HG03521 (cell line): ENCODE measurements around the gene GNAQ.
"Not testable (repeated sequence)": the region's sequence is repeated elsewhere in the genome, so short reads cannot be mapped to it uniquely, and the experiment has no call there.

Source experiments
- ATAC-seq: cut with Tn5 transposase; IDR thresholded peaks from one replicate; pipeline ENCODE4 v1.9.1; 2021; ENCODE audit warnings: mild to moderate bottlenecking, moderate library complexity; ENCODE audit not compliant: unreplicated experiment

GNAQ gene

GRCh38 chr9:77802064-77802463 lies 229.5 kb downstream of the GNAQ start:
- no peak for ATAC-seq

DNA sequence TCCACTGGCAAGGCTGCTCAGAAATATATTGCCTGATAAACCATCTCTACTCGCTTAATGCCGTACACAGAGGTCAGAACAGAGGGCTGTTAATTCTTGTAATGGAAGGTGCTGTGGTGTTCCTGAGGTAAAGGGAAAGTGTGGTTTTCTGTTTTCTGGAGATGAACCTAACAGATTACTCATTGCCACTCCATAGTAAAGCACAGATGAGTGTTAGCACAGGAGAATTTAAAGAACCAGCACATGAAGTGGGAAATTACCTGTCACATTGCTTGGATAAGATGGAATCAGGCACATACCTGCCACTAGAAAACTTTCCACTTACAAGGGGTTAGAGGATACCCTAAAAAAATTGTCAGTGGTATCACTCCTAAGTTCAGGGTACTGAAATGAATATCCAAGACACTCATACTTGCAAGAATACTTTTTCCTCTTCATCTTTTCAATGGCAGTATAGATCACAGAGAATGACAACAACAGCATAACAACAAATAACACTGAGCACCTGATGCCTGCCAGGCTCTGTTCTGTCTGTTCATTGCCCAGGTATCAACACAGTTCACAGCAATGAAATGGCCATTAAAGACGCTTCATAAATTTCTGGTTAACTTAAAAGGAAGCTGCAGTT lies 230.6 kb downstream of the GNAQ start:
- ATAC-seq: no peak

DNA sequence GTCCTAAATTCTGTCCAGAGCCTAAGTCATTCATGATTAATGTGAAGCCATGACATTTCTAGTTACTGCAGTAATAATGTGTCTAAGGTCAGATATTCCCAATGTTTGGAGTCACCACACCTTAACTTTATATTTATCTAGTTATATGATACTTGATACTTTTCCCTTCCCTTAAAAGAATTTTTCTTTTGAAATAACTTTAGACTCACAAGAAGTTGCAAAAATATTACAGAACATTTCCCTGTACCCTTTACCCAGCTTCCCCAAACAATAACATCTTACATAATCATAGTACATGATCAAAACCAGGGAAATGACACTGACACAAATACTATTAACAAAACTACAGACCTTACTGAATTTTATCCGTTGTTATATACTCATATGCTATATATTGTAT lies 233.5 kb downstream of the GNAQ start:
- ATAC-seq: no peak

DNA sequence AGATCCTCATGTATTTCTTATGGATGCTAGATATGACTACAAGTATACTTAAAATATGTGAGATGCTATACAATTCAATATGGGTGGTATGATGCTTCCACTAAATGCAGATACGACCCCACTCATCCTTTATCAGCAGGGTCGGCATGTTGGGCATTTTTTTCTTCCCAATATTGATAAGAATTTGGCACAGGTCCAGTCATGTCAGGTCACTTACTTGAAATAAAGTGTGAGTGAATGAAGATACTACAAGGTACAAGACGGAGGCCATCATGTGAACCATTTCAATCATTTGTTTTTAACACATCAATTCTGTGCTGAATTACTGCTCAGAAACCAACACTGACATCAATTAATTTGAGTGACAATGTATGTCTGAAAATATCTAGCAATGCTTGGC lies 236.6 kb downstream of the GNAQ start:
- no peak for ATAC-seq

DNA sequence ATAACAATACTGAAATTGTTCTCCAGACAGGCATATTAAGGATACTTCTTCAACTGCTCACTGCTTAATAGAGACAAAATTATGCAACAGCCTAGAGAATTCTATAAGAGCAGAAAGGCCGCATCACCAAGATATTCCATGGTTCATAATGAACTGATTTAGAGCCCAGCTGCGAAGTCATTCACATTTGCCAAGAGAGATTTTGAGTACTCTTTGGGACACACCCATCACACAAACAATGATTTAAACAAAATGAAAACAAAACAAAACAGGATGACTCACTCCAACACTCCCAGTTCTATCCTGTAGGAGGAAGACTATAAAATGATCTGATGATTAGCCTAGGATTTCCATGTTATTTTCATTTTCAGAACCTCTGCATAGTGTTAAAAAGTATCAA lies 237.8 kb downstream of the GNAQ start:
- no peak for ATAC-seq

GRCh38 chr9:77789891-77790290 lies 241.7 kb downstream of the GNAQ start:
- no peak for ATAC-seq

- no peak for ATAC-seq
Observed at GRCh38 chr9:77785341-77785740, 246.3 kb downstream of the GNAQ start.

DNA sequence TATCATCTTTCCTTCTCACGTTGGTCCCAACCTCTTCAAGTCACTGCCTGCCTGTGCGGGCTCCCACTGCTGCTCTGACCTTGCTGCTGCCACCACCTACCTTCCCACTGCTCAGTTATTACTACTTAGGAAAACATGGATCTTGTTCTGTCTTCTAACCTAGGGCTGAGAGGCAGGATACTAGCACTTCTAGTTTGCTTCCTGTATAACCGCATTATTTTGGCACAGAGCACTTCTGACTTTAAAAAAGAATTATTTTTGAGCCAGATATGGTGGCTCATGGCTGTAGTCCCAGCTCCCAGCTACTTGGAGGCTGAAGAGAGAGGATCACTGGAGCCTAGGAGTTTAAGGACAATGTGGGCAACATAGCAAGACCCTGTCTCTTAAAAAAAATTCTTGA lies 248.1 kb downstream of the GNAQ start:
- ATAC-seq: no peak

DNA sequence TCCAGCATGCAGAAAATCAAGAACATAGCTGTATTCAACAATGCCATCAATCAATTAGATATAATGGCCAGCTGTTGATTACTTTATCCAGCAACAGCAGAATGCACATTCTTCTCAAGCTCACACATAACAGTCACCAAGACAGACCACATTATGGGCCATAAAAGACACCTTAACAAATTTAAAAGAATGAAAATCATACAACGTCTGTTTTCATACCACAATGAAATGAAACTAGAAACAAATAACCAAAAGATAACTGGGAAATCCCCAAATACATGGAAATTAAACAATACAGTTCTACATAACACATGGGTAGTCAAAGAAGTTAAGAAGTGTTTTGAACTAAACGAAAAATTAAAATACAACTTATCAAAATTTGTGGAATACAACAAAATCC lies 252.6 kb downstream of the GNAQ start:
- ATAC-seq: no peak

DNA sequence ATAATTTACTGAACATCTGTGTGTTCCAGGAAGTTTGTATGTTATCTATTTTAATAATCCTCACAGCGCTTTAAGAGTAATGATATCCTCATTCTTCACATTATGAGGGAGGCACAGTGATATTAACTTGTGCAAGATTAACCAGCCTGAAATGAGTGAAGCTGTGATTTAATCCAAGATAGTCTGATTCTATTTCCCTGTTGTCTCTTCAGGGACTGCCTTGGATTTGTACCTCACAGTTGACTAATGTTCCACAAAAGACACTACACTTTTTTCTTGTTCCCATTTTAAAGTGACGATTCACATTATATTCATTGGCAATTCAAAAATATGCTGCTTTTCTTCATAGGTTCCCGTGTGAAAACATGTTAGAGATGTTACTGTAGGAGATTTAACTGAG lies 258.2 kb downstream of the GNAQ start:
- no peak for ATAC-seq

DNA sequence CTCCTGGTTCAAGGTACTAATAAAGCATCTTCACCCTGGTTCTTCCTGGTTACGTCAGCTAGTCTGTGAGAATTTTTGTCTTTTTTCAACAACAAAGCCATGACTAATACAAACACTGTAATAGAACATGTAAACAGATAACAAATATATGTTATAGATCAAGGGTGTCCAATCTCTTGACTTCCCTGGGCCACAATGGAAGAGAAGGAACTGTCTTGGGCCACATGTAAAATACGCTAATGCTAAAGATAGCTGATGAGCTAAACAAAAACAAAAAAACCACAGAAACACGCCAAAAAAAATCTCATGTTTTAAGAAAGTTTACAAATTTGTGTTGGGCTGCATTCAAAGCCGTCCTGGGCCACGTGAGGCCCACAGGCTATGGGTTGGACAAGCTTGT lies 259.0 kb downstream of the GNAQ start:
- ATAC-seq: no peak

- ATAC-seq: no peak
Observed at GRCh38 chr9:77771171-77771570, 260.4 kb downstream of the GNAQ start.

DNA sequence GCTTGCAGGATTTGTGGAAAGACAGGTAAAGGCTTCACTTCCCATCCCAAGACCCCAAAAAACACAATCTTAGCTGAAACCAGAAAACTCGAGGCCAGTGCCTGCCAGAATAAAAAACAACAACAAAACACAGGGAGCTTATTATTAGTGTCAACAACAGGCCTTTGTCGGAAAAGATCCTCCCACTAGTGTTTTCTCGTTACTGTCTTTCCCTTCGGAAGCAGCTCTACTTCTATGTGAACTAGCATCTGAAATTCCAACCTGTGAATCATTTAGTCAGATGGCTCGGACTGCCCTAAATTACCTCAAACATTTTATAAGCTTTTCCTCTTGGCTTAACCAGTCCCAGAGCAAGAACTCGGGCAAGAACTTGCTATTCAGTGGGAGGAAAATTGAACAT lies 261.3 kb downstream of the GNAQ start:
- ATAC-seq: no peak

DNA sequence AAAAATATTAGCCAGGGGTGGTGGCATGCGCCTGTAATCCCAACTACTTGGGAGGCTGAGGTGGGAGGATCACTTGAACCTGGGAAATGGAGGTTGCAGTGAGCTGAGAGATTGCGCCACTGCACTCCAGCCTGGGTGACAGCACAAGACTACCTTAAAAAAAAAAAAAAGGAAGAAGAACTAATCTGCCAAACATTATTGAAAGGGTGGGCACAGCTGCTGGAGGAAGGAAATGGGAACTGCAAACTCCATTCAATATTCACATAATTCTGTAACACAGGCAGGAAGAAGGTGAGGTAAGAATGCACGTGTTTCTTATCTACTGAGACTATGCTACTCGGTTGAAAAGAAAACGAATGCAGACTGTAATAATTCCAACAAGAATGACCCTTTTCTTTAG lies 262.4 kb downstream of the GNAQ start:
- ATAC-seq: no peak

- ATAC-seq: no peak
Observed at GRCh38 chr9:77766587-77766986, 265.0 kb downstream of the GNAQ start.

DNA sequence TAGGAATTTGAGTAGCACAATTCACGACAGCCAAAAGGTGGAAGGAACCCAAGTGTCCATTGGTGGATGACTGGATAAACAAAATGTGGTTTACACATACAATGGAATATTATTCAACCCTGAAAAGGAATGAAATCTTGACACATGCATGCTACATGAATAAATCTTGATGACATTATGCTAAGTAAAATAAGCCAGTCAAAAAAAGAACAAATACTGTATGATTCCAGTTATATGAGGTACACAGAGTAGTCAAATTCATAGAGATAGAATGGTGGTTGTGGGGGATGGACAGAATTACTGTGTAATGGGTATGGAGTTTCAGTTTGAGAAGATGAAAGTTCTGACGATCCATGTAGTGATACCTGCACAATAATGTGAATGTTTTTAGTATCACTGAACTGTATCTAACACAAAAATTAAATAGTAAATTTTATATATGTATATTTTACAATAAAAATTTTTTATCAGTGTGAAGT lies 265.8 kb downstream of the GNAQ start:
- ATAC-seq: no peak

- no peak for ATAC-seq
Observed at GRCh38 chr9:77764894-77765780, 266.5 kb downstream of the GNAQ start.

DNA sequence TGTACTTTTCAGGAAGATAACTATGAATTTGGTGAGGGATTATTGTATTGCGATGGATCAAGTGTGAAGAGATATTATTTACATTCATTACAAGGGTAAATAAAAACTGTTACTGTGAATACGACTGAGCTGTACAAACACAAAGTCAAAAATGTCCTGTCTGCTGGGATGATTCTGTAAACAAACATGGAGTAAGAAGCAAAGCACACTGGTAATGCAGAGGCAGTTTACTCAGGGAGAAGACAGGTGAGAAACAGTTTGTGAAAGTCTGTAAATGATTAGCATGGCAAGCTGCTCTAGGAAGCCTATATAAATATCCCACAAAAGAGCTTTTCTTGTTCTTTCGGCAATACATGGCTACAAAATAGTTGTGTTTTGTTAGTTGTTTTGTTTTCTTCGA lies 268.0 kb downstream of the GNAQ start:
- ATAC-seq: no peak

GRCh38 chr9:77760919-77761318 lies 270.7 kb downstream of the GNAQ start:
- ATAC-seq: not testable (repeated sequence)

DNA sequence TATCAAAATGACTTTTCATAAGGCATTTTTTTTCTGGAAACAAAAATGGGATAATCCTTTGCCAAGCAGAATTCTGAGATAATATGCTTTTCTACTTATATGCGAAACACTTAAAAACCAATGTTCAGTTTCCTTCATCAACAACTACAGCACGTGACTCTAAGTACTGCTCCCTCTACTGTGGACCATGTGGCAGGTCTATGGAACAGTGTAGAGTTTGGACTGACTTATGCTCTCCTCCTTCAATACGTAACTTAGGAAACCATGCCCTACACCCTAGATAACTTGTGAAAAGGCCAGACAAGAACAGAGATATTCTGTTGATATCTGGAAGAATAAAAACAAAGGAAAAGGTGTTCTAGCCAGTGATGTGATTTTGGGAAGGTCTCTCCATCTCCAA lies 272.2 kb downstream of the GNAQ start:
- no peak for ATAC-seq

DNA sequence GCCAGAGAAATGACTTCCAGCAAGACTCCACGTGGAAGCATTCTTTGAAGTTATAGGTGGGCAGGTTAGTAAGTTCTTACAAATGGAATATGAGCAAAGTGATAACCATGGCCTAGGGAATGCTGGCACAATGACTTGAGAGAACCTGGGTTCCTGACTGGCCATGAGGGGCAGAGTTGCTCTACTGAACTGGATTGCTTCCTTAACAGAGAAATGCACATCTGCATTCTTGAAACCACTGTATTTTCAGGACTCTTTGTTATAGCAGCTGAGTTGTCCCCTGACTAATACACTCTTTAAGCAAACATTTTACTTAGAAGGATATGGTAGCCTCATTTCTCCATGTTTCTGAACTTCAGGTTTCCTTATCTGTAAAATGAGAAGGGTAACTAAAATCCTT lies 275.2 kb downstream of the GNAQ start:
- ATAC-seq: no peak

GRCh38 chr9:77753180-77753579 lies 278.4 kb downstream of the GNAQ start:
- no peak for ATAC-seq
